ENCODE data around the gene ZNF215.
A peak's percentile ranks its signal among the peaks of the same experiment; 100 is the strongest.

The ZNF215 gene

GRCh38 chr11:6995703-6996102, 69.5 kb downstream of the ZNF215 start:
- H3K4me3 ChIP-seq (ENCODE audit: low read depth, low read length): no peak overlapping the region
- TF ChIP-seq, protein P1, sequence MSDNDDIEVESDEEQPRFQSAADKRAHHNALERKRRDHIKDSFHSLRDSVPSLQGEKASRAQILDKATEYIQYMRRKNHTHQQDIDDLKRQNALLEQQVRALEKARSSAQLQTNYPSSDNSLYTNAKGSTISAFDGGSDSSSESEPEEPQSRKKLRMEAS (IDR thresholded peaks at IDR 0.05; ENCODE audit: low read depth, low read length): no peak
- TF ChIP-seq POLR2A (IDR thresholded peaks at IDR 0.05; ENCODE audit: extremely low read depth, insufficient read length) (no peak), MYC (IDR thresholded peaks at IDR 0.05; ENCODE audit: low read depth, low read length) (no peak)
- TF ChIP-seq, protein P2, sequence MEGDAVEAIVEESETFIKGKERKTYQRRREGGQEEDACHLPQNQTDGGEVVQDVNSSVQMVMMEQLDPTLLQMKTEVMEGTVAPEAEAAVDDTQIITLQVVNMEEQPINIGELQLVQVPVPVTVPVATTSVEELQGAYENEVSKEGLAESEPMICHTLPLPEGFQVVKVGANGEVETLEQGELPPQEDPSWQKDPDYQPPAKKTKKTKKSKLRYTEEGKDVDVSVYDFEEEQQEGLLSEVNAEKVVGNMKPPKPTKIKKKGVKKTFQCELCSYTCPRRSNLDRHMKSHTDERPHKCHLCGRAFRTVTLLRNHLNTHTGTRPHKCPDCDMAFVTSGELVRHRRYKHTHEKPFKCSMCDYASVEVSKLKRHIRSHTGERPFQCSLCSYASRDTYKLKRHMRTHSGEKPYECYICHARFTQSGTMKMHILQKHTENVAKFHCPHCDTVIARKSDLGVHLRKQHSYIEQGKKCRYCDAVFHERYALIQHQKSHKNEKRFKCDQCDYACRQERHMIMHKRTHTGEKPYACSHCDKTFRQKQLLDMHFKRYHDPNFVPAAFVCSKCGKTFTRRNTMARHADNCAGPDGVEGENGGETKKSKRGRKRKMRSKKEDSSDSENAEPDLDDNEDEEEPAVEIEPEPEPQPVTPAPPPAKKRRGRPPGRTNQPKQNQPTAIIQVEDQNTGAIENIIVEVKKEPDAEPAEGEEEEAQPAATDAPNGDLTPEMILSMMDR (IDR thresholded peaks at IDR 0.05; ENCODE audit: low read depth, low read length): no peak
- no peak for DNase-seq (ENCODE audit: low read depth)

GRCh38 chr11:7004482-7004881, 78.3 kb downstream of the ZNF215 start:
- DNase-seq (ENCODE audit: low read depth): peak; percentile 10
- TF ChIP-seq POLR2A (IDR thresholded peaks at IDR 0.05; ENCODE audit: extremely low read depth, insufficient read length): no peak
- TF ChIP-seq, protein P1 (IDR thresholded peaks at IDR 0.05; ENCODE audit: low read depth, low read length): no peak
- TF ChIP-seq MYC (IDR thresholded peaks at IDR 0.05; ENCODE audit: low read depth, low read length): no peak
- TF ChIP-seq, protein P2 (IDR thresholded peaks at IDR 0.05; ENCODE audit: low read depth, low read length): no peak
- H3K4me3 ChIP-seq (ENCODE audit: low read depth, low read length): no peak overlapping the region
